Embryonic facial prominence (tissue), 1 donor: Measurements from ENCODE around the gene CDKN2B.
"Not testable (repeated sequence)": the region's sequence is repeated elsewhere in the genome, so short reads cannot be mapped to it uniquely, and the experiment has no call there.

Experiments
- DNase-seq: peaks from one replicate; pipeline ENCODE4 v3.0.0-alpha.2; 2016; ENCODE audit errors: extremely low spot score

The CDKN2B gene

GRCh38 chr9:22008717-22009505 is at the start of gene CDKN2B:
TSS of gene CDKN2B (minus strand) at chr9:22009305. CDS start at chr9:22008953, 352 bp downstream.
- DNase-seq: no peak

- DNase-seq: not testable (repeated sequence)
These were observed 48.9 kb upstream of the CDKN2B start for GRCh38 chr9:22057972-22058371.

GRCh38 chr9:22056402-22056801 is 47.3 kb upstream of the CDKN2B start:
- no peak for DNase-seq

- DNase-seq: no peak
These were observed 46.0 kb upstream of the CDKN2B start for GRCh38 chr9:22055090-22055489.

- no peak for DNase-seq
These were observed 45.4 kb upstream of the CDKN2B start for GRCh38 chr9:22054529-22054928.

- no peak for DNase-seq
These were observed 45.0 kb upstream of the CDKN2B start for GRCh38 chr9:22054076-22054475.

GRCh38 chr9:22053178-22053577 is 44.1 kb upstream of the CDKN2B start:
- DNase-seq: no peak

GRCh38 chr9:22052376-22052945 is 43.4 kb upstream of the CDKN2B start:
- no peak for DNase-seq

- no peak for DNase-seq
These were observed 41.8 kb upstream of the CDKN2B start for GRCh38 chr9:22050924-22051323.

GRCh38 chr9:22049411-22049810 is 40.3 kb upstream of the CDKN2B start:
- DNase-seq: no peak

GRCh38 chr9:22047596-22047995 is 38.5 kb upstream of the CDKN2B start:
- no peak for DNase-seq

- DNase-seq: no peak
These were observed 37.3 kb upstream of the CDKN2B start for GRCh38 chr9:22046243-22046885.

GRCh38 chr9:22045423-22045822 is 36.3 kb upstream of the CDKN2B start:
- DNase-seq: no peak

- DNase-seq: no peak
These were observed 35.5 kb upstream of the CDKN2B start for GRCh38 chr9:22044583-22044982.

GRCh38 chr9:22043928-22044327 is 34.8 kb upstream of the CDKN2B start:
- no peak for DNase-seq

GRCh38 chr9:22041775-22042174 is 32.7 kb upstream of the CDKN2B start:
- DNase-seq: no peak

GRCh38 chr9:22041344-22041743 is 32.2 kb upstream of the CDKN2B start:
- DNase-seq: no peak

GRCh38 chr9:22040760-22041159 is 31.7 kb upstream of the CDKN2B start:
- DNase-seq: no peak

- no peak for DNase-seq
These were observed 30.2 kb upstream of the CDKN2B start for GRCh38 chr9:22039258-22039657.

- no peak for DNase-seq
These were observed 29.0 kb upstream of the CDKN2B start for GRCh38 chr9:22037954-22038690.

- no peak for DNase-seq
These were observed 27.9 kb upstream of the CDKN2B start for GRCh38 chr9:22036866-22037626.
